GM21381 (cell line): Measurements from ENCODE around the gene TNNC1.

ENCODE experiments used
- ATAC-seq: cut with Tn5 transposase; IDR thresholded peaks from one replicate; pipeline ENCODE4 v1.9.1; 2021; ENCODE audit warnings: mild to moderate bottlenecking, moderate library complexity; ENCODE audit not compliant: unreplicated experiment

TNNC1 gene

GRCh38 chr3:52443791-52444687, 9.8 kb downstream of the TNNC1 start:
- no peak for ATAC-seq

GRCh38 chr3:52443268-52443610, 10.6 kb downstream of the TNNC1 start:
- no peak for ATAC-seq

GRCh38 chr3:52442409-52443267, 11.2 kb downstream of the TNNC1 start:
- no peak for ATAC-seq

GRCh38 chr3:52441772-52442332, 12.0 kb downstream of the TNNC1 start:
- ATAC-seq = no peak

GRCh38 chr3:52441091-52441771, 12.6 kb downstream of the TNNC1 start:
- no peak for ATAC-seq

GRCh38 chr3:52440671-52441070, 13.2 kb downstream of the TNNC1 start:
- ATAC-seq = no peak

DNA sequence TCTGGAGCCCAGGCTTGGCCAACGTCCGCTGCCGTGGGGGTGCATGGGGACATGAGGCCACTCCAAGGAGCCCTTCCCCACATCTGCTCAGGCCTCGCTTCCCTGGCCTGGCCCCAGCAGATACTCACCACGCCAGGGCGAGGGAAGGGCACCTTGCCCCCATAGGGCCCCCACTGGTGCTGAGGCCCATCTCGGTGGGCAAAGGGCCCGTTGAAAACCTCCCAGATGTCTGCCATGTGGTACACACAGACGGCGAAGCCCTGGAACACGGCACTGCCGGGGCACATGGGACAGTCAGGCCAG, 13.6 kb downstream of the TNNC1 start:
- no peak for ATAC-seq

GRCh38 chr3:52439426-52440248, 14.2 kb downstream of the TNNC1 start:
- ATAC-seq = no peak

DNA sequence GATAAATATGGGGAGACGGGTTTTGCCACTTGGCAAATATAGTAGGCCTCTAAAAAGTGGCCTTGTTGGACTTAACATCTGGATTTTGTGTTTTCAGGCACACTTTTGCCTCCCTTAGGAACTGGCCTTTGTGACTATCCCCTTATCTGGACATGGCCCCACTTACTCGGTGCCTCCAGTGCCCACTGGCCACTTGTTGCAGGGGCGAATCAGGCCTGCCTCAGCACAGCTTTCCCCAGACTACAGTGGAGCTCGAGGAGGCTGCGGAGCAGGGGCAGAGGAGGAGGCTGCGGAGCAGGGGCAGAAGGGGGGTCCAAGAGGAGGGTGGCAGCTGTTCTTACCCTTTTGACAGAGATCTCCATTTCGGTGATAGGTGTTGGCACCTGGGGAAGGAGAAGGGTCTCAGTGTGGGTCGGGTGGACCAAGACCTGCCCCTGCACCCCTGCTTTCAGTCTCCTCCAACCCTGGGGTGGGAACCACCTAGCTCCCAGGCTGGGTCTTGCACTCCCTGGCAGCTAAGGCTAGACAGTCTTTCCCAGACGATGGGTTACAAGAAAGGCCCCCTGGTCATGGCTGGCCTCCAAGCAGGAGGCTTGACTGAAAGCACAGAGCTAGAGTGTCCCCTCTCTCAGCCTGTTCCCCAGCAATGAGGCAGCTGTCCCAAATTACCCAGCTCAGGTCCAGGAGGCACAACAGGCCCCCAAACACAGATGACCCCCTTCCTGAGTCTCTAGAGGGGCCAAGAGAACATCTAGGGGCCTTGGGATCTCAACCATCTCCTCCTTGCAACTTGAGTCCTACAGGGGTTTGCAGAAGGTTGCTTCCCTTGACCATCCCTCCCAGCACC, 15.0 kb downstream of the TNNC1 start:
- no peak for ATAC-seq

DNA sequence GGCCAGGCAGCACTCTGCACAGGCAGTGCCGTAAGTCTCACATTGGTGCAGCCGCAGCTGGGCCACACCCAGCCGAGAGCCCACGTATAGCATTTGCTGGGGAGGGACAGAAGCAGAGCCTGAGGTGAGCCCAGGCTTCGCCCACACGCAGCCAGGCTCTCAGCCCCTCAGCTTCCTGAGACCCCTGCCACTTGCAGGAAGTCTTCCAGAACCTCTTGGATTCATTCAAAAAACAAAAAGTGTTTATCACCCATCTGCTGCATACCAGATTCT, 15.8 kb downstream of the TNNC1 start:
- no peak for ATAC-seq

GRCh38 chr3:52437326-52438103, 16.3 kb downstream of the TNNC1 start:
- ATAC-seq = no peak

GRCh38 chr3:52436500-52437149, 17.2 kb downstream of the TNNC1 start:
- ATAC-seq = no peak

DNA sequence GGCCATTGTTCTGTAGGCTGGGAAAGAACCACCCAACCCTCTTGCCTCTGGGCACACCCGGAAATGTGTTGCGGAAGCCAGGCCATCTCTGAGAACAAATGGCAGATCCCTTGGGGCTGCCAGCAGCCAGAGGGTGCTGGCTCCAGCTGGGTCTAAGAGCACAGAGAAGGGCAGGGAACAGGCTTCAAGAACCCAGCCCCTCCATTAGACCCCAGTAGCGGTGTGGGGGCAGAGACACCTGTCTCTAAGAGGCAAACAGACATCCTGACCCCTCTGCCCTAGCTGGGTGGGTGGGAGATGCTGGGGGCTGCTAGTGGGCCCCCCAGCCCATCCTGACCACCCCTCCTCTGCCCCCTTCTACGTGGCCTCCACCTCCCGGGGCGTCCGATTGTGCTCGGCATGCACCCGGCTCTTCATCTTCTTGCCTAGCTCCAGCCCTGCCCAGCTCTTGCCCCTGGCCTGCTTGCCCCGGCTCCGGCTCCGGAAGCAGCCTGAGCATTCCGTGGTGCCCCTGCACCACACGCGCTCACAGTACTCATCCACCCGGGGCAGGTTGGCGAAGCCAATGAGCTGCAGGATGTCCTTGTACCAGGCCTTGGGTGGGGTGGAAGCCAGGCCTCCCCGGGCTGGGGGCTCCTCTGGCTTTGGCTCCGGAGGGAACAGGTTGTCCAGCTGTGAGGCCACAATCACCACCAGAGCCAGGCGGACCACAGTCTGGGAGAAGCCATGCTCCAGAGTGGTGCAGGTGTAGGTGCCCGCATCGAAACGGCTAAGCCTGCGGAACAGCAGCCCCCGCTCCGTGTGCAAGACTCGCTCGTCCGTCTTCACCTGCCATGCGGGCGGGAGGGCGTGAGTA, 18.4 kb downstream of the TNNC1 start:
- no peak for ATAC-seq

GRCh38 chr3:52434491-52435115, 19.2 kb downstream of the TNNC1 start:
- ATAC-seq = no peak

- ATAC-seq = no peak
Measured at GRCh38 chr3:52433996-52434479, 19.8 kb downstream of the TNNC1 start.

GRCh38 chr3:52433328-52433995, 20.4 kb downstream of the TNNC1 start:
- no peak for ATAC-seq
